ENCODE measurements around the gene PDE9A. TPM values are rescaled to one million over a fixed set of nuclear protein-coding genes. Genes with fewer than 3 reads are reported as not detected.

The PDE9A gene
- total RNA-seq, 4 donors from 2014 or later: 2.9 to 16.9 (median 7.0) TPM

DNA sequence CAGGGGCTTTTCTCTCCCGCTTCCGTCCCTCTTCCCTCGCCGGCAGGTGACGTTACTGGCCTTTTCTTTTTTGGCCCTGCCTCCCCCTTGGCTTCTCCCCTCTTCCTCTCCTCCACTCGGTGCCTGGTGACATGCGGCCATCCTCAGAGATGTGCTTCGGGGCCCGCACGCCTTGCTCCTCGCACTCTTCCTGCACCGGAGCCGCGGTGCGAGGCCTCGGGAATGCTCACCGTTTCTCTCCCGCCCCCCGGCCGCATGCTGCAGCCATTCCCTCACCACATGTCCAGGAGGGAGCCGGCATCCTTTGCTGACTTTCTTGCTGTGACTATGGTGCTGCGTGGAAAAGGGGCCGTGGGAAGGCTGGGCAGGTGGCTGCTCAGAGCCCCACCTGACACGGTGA lies 39.3 kb downstream of the PDE9A start:
- TF ChIP-seq, protein P1, sequence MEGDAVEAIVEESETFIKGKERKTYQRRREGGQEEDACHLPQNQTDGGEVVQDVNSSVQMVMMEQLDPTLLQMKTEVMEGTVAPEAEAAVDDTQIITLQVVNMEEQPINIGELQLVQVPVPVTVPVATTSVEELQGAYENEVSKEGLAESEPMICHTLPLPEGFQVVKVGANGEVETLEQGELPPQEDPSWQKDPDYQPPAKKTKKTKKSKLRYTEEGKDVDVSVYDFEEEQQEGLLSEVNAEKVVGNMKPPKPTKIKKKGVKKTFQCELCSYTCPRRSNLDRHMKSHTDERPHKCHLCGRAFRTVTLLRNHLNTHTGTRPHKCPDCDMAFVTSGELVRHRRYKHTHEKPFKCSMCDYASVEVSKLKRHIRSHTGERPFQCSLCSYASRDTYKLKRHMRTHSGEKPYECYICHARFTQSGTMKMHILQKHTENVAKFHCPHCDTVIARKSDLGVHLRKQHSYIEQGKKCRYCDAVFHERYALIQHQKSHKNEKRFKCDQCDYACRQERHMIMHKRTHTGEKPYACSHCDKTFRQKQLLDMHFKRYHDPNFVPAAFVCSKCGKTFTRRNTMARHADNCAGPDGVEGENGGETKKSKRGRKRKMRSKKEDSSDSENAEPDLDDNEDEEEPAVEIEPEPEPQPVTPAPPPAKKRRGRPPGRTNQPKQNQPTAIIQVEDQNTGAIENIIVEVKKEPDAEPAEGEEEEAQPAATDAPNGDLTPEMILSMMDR (IDR thresholded peaks at IDR 0.05): no peak
- no peak for DNase-seq (ENCODE audit: low spot score)
- ATAC-seq (ENCODE audit: low FRiP score): no peak

DNA sequence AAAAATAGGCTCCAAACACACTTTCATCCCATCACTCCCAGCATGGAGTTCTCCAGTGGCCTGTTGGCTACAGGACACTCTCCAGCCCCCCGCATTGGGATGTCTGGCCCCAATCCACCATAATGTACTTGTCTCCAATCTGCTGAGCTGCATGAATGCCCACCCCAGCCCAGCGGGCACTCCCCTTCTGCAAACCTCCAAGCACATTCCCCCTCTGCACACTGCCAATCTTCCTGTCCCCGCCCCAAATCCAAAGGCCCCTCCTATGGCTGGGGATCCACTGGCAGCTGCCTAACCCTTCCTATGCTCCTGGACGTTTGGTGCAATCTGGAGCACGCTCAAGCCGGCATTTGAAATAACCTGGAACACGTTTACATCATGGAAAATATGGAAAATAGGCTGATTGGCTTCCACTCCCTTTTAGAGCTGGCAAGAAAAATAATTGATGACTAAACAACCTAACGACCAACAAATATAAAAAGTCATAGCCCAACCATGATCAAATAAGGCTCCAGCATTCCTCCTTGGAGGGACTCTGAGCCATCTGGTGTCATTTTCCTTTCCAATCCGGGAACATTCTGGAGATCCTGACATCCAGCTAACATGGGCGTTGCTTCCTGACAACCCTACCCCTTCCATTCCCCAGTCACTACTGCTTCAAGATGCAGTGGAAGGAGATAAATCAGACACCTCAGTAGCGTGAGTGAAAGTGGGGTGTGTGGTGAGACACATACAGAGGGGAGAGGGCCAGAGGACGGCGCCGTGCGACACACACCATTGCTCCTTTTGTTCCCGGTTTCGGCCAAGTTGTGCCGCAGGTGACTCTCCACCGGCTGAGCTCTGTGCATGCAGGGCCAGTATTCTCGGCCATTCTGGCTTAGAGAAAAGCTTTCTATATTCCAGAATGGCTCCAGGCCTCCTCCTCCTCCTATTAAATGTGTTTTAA lies 41.6 kb downstream of the PDE9A start:
- ATAC-seq (ENCODE audit: low FRiP score) (no peak), DNase-seq (ENCODE audit: low spot score) (no peak)
- TF ChIP-seq, protein P1 (IDR thresholded peaks at IDR 0.05): no peak

DNA sequence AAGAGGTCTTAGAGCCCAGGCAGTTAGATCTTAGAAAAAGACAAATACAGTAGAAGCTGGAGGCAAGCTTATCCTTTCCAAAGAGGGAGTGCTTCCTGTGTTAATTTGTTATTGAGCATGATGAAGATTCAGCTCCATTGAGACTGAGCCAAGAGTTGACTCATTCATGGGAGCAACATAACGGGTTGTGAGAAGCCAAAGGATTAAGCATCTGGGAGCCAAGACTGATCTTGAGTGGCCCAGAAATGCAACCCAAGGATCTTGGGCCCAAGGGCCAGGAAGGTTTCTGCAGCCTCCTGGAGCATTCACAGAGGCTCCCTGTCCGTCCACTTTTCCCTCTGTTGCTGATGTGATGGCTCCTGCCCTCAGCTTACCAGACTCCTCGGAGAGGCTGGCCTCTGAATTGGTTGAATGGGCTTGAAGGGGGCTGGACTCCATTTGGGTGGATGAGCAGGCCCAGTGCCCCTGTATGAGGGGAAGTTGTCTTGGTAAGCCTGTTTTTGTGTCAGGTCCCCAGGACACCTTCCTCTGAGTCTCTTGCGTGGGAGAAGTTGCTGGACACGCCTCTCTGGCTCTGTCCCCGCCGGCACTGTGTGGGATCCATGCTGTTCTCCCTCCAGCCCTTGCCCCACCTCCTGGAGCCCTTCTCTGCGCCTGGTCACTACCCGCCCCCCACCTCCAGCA lies 42.4 kb downstream of the PDE9A start:
- DNase-seq (ENCODE audit: low spot score) (no peak), ATAC-seq (ENCODE audit: low FRiP score) (peak; percentile 70)
- TF ChIP-seq, protein P1 (IDR thresholded peaks at IDR 0.05): no peak

DNA sequence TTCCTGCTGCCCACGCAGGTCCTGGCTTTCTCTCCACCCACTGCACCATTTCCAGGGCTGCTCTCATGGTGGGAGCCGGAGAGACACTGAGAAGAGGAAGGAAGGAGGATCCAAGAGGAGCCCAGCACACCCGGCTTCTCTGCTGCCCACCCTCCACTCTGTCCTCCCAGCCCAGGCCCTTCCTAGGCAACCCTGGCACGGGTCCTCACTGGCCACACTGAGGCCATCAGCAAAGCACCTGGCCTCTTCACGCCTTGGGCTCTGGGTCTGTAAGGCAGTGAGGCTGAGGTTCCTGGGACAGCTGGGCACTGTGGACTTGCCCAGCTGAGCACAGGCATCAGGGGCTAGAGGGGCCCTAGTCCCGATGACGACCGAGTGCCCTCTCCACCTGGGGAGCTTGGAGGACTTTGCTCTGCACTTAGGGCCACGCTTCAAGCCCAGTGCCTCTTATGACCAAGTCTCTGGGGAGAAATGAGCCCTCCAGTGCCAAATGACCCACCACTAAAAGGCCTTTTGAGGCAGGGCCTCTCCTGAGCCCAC lies 43.1 kb downstream of the PDE9A start:
- TF ChIP-seq, protein P1 (IDR thresholded peaks at IDR 0.05): no peak
- ATAC-seq (ENCODE audit: low FRiP score) (no peak), DNase-seq (ENCODE audit: low spot score) (no peak)

DNA sequence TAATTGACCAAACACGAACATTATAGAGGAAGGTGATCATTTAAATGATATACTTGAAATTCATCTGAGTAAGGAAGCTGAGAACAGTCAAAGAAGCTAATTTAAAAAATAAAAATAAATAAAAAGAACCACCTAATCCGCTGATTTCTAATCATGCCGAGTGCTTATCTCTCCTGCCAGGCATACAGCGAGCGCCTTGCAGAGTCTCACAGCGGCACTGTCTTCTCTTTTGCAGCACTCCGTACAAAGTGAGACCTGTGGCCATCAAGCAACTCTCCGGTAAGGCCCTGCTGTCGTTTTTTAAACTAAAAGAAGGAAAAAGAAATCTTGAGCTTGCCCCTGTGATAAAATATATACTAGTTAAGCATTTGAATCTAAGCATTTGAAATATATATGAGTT lies 45.3 kb downstream of the PDE9A start:
- TF ChIP-seq, protein P1 (IDR thresholded peaks at IDR 0.05): no peak
- ATAC-seq (ENCODE audit: low FRiP score) (no peak), DNase-seq (ENCODE audit: low spot score) (no peak)

DNA sequence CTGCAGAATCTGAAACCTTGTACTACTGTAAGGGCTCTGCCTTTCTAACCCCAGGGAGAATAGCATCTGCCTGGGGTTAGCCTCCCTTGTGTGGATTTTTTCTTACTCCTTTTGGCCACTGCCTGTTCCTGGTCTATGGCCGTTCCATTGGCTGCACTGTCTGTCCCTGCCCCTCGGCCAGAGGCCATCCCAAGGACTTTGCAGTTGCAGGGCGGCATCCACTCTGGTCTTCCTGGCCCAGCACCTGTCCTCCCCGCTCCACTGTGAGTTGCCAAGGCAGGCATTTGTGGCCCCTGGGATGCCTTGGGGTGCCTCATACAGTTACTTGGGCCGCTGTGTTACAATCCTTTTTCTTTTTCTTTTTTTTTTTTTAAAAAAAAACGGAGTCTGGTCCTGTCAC lies 45.8 kb downstream of the PDE9A start:
- TF ChIP-seq, protein P1 (IDR thresholded peaks at IDR 0.05): no peak
- ATAC-seq (ENCODE audit: low FRiP score): no peak
- no peak for DNase-seq (ENCODE audit: low spot score)
